ENCODE measurements around the gene TRA2B.
"Not testable (repeated sequence)": the region's sequence is repeated elsewhere in the genome, so short reads cannot be mapped to it uniquely, and the experiment has no call there.

The TRA2B gene

DNA sequence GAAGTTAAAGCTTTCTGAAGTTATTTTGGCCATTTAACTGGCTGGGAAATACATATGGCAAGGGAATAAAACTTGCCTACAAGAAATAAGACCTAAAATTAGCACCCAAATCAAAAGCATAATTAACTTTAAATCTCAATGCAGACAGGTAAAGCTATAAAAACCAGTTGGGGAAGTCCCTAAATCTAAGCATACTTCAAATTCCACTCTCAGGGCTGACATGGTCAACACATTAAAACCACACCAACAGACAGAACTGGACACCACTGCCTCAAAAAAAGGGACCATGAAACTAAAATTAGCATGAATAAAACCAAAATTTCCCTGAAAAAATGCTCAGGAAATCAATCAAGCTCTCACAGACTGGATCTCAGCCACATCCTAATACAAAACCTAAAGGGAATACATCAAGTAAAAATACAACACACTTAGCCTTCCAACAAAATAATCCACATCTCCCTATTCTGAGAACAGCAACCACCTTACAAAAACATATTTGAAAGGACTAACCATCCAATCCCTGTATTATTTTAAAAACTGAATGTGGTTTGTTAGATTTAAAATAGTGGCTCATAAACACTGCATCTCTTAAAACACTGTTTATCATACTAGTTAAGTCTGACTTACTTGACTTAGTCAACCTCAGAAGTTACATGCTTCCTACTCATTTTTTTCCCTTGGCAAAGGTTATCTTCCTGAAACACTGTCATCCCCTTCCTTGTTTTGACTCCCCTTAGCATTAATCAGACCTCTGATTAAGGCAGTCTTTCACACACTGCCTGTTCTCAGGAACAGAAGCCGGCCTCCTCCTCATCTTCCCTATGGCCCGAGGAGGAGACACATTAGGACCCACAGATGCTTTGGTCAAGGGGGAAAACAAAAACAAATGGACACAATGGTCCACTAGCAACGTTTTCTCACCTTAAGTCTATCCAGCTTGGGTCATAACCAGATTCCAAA is 8.3 kb downstream of the TRA2B start:
- no peak for DNase-seq (ENCODE audit: extremely low read depth in 1 of 2, low read depth in 1 of 2)

DNA sequence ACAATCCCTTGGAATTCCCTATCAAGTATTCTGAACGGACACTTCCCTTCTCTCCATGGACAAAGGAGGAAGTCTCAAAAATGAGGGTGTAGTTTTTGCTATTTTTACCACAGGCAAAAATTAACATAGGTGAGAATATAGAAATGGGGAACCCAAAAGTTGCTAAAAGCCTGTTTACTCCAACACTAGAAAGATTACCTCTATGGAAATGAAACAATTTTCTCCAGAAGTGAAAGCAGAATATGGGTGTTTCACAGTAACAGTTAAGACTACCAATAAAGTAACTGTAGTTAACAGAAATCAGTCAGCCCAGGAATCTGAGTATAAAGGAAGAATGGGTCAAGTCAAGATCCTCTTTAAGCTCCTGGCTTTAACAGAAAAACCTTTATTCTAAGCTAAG is 9.3 kb downstream of the TRA2B start:
- no peak for DNase-seq (ENCODE audit: extremely low read depth in 1 of 2, low read depth in 1 of 2)

DNA sequence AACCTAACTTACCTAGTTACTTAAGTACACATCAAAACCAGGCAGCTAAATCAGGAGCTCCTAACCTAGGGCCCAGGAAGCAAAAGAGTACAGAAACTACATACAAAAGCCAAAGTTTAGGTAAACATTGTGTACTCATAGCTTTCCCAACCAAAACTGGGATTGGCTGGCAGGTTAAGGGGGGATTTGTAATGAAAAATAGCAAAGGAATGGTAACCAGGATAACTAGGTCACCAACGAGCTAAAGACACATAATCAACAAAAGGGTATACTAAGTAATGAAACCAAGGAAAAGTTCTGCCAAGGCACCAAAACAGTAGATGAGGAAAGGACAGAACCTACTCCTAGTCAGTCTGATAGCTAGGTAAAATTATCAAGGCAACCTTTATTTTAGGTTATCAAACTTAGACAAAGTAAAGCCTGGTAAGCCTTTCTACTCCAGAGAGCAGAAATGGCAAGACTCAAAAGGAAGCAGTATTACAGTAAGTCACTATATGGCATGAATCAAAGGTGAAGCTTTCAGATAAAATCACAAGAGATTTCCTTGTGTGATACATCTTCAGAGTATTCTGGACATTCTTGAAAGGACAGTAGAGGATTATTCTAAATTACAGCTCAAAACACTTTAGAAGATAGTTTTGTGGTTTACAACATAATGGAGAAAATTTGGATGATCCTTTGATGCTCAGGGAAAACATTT is 10.2 kb downstream of the TRA2B start:
- no peak for DNase-seq (ENCODE audit: extremely low read depth in 1 of 2, low read depth in 1 of 2)

DNA sequence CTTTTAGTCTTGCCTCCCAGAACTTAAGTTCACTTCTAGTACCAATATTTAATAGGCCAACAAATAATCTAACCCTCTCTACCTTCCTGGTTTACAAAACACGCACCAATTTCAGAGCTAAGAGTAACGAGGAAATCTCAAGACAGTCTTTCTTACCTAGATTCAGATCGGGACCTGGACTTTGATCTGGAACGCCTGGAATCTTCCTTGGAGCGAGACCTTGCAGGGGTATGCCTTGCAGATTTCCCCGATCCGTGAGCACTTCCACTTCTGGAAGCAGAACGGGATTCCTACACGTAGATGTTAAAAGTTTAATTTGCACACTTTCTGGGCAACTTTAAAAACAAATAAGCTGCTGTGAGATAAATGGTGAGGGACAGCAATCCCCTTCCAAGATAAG is 11.4 kb downstream of the TRA2B start:
- no peak for DNase-seq (ENCODE audit: extremely low read depth in 1 of 2, low read depth in 1 of 2)

DNA sequence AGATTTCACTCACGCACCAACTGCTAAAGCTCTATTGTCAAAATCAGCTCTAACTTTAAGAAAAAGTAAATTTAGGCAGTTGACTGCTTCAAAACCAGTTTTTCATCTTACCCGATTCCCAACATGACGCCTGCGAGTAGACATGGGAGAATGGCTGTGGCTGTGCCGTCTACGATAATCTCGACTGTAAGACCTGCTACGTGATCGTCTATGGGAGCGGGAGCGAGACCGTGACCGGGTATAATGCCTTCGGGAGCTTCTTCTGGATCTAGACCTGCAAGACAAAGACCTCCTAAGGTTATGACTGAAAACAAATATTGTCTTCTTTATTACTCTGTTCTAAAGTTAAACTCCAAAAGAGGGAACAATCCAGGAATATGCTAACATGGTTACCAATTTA is 12.5 kb downstream of the TRA2B start:
- DNase-seq (ENCODE audit: extremely low read depth in 1 of 2, low read depth in 1 of 2), result no peak

DNA sequence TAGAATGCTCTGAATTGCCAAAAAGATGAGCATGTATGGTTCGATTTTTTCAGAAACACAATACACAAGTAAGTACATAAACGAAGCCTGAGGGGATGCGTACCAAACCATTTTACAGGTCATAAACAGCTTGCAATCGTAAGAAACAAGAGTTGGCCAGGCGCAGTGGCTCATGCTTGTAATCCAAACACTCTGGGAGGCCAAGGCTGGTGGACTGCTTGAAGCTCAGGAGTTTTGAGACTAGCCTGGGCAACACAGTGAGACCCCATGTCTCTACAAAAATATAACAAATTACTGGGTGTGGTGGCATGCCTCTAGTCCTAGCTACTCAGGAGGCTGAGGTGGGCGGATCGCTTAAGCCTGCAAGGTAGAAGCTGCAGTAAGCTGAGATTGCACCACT is 13.4 kb downstream of the TRA2B start:
- DNase-seq (ENCODE audit: extremely low read depth in 1 of 2, low read depth in 1 of 2), result no peak

DNA sequence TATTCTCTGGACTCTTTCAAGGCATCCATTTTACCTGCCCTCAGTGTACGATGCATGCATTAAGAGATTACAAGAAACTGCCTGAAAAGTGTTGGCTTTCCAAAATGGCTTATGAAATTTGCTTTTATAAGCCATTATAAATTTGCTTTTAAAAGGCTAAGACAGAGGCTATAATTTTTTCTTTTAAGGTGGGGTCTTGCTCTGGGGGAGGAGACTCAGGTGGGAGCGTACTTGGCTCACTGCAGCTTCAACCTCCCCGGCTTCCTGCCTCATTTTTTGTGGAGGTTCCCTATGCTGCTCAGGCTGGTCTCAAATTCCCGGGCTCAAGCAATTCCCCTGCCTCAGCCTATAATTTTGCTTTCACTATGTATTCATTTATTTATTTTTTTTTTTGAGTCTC is 17.6 kb downstream of the TRA2B start:
- DNase-seq (ENCODE audit: extremely low read depth in 1 of 2, low read depth in 1 of 2), result no peak

DNA sequence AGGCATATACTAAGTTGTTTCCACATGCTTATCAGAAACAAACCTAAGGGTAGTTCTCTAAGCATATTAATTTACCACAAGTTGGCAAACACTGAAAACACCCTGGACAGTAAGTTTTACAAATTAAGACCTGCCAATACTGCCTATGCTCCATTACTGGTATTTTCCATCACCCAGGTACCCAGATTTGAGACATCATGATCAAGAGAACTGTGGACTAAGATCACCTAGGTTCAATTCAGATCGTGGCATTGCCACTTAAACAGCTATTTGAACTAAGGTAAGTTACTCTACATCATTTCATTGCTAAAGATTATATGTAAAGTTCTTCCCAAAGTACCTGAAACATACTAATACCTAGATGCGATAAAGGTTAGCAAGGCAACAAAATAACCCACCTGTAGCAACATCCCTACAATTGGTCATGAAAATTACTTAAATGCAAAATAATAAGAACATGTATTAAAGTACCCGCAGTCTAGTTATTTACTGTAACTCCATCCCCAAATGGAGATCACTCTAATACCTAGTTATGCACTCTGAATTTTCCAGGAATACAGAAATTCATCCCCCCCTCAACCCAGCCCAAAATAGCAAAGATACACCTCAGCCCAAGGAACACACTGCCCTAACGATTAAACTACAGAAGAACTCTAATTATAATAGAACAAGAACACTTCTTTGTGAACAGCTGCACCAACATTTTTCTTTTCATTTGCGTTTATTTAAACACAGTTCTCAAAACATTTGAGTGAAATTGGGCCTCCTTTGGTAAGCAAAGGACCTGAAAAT is 21.6 kb downstream of the TRA2B start:
- DNase-seq (ENCODE audit: extremely low read depth in 1 of 2, low read depth in 1 of 2), result no peak

DNA sequence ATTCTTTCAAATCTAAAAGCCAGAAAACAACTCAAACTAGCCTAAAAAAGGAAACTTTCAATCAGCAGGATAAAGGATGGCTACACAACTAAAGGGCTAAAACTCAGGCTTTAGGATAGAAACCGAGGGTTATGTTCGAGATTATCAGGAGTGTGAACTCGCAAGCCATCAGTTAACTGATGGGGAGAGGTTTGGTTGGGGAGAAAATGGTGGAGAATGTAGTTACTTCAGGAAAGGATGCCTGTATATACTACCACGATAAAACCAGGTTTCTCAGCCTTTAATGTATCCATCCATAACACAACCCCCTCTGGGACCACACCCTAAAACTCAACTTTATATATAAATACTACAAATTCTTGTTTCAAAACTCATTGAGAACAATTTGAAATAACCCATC is 22.2 kb downstream of the TRA2B start:
- DNase-seq (ENCODE audit: extremely low read depth in 1 of 2, low read depth in 1 of 2), result no peak

DNA sequence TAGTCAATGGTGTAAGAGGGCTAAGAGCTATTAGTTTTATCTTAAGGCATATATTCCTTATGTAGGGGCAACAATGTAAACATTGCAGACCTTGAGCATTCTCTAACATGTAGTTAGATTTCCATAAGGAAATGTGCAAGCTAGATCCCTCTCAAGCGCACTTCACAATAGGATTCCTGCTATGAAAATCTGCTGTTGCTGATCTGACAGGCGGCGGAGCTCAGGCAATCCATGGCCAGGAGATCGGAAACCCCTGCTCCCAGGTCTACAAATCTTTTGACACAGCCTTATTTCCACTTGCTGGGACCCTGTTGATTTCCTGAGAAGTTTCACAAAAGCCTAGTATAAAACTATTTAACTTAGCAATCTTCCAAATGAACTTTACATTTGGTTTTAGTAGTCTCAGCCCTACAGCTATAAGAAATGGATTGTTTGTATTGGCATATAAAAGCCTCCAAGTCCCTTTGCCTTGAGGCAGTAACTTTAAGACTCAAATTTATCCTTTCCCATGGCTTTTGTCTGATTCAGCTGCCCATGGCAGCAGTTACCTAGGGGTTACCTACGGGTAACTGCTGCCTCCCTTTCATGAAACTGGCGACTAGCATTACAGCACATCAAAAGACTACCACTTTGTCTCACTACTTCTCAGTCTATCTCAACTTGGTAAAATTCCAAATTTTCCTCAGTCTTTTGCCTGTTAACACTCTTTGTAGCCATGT is 22.7 kb downstream of the TRA2B start:
- no peak for DNase-seq (ENCODE audit: extremely low read depth in 1 of 2, low read depth in 1 of 2)

DNA sequence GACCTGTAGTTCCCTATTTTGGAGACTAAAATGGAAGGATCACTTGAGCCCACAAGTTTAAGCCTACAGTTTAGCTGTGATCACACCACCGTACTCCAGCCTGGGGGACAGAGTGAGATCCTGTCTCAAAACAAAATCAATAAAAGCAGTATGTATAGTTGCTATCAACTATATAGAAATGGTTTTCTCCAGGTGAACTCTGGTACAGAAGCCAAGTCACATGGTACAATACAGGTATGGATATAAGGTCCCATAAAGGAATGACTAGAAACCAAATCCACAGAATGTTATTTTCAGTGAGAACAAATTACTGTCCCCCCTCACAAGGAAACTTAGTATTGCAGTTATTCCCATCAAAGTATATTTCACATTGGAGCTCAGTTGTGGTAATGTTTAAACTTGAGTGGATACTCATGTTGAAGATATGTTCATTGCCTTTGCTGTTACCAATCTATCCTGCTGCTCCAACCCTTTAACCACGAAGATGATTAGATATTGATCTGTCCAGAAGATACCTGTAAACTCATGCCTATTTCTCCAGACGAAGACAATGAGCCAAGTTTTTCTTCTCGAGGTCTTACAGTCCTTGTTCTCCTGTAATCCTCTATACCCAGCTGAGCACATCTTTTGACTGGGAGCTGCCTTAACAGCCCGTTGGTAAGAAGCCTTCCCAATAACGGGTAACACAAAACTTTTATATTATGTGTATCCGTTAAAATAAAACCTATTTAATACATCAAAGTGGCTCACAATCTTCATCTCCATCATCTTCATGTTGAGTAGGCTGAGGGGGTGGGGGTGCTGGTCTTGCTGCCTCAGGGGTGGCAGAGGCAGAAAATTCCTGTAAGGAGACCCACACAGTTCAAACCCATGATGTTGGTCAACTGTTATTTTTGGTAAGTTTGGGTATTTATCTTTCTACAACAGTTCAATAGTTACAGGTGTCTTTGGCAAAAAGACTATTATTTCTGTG is 24.6 kb downstream of the TRA2B start:
- no peak for DNase-seq (ENCODE audit: extremely low read depth in 1 of 2, low read depth in 1 of 2)

DNA sequence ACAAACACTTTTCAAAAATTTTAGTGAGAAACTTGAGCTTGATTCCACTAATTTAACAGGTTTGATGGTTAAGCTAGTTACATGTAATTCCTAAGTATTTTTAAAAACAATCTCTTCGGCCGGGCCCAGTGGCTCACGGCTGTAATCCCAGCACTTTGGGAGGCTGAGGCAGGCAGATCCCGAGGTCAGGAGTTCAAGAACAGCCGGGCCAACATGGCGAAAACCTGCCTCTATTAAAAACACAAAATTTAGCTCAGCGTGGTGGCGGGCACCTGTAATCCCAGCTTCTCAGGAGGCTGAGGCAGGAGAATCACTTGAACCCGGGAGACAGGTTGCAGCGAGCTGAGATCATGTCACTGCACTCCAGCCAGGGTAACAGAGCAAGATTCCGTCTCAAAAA is 25.3 kb downstream of the TRA2B start:
- DNase-seq (ENCODE audit: extremely low read depth in 1 of 2, low read depth in 1 of 2), result no peak

DNA sequence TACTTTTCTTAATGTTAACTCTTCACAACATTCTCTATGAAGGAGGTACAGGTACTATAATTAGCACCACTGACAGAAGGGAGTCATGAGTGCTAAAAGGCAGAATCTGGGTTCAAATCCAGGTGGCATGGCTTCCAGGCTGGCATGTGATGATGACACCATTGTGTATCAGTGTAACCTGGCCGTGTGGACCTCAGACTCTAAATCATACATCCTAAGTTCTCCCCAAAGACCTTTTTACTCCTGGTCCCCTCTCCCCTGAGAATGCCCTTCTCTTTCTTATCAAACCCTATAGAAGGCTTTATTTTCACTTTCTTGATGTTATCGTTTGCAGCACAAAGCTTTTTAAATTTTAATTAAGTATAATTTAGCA is 26.8 kb downstream of the TRA2B start:
- not testable (repeated sequence) for DNase-seq (ENCODE audit: extremely low read depth in 1 of 2, low read depth in 1 of 2)

DNA sequence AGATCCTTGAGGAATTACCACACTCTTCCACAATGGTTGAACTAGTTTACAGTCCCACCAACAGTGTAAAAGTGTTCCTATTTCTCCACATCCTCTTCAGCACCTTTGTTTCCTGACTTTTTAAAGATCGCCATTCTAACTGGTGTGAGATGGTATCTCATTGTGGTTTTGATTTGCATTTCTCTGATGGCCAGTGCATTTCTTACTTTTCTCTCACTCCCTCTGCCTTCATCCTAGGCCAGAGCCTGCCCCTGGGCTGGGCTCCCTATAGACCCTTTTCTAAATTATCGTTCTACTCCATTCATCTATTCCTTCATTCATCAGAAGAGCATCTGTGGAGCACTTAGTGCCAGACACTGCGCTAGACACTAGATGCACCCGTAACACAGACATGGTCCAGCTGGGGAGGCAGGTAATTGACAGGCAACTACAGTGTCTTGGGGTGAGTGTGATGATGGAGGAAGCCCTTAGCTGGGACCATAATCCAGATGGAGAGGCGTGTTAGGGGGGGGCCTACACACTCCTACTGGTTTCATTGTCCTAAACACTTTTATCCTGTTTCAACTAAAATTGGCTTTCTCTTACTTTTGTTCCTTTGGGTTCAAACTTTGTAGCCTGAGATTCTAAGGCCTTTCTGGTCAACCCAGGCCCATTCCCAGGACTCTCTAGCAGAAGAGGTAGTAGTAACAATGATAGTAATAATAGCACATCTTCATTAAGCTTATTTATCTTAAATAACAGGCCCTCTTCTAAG is 27.3 kb downstream of the TRA2B start:
- not testable (repeated sequence) for DNase-seq (ENCODE audit: extremely low read depth in 1 of 2, low read depth in 1 of 2)

DNA sequence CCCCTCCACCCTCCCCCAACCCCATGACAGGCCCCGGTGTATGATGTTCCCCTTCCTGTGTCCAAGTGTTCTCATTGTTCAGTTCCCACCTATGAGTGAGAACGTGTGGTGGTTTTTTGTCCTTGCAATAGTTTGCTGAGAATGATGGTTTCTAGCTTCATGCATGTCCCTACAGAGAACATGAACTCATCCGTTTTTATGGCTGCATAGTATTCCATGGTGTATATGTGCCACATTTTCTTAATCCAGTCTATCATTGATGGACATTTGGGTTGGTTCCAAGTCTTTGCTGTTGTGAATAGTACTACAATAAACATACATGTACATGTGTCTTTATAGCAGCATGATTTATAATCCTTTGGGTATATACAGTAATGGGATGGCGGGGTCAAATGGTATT is 27.9 kb downstream of the TRA2B start:
- DNase-seq (ENCODE audit: extremely low read depth in 1 of 2, low read depth in 1 of 2), result not testable (repeated sequence)

DNA sequence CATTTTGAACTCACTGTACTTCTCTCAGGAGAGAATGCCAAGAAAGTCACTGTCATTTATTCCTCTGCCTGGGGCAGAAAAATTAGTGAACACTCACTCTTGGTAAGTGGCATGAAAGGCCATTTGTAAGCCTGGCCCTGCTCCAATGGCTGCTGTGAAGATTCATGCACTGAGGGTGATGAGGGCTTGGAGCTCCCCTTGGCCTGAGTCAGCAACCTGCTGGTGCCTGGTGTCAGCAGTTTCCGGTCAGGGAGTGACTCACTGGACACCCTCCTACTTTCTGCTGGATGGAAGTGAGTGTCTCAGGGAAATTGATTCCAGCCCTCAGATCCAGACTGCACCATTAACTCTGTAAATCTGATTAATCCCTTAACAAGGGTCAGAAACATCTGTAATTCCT is 37.6 kb downstream of the TRA2B start:
- no peak for DNase-seq (ENCODE audit: extremely low read depth in 1 of 2, low read depth in 1 of 2)

DNA sequence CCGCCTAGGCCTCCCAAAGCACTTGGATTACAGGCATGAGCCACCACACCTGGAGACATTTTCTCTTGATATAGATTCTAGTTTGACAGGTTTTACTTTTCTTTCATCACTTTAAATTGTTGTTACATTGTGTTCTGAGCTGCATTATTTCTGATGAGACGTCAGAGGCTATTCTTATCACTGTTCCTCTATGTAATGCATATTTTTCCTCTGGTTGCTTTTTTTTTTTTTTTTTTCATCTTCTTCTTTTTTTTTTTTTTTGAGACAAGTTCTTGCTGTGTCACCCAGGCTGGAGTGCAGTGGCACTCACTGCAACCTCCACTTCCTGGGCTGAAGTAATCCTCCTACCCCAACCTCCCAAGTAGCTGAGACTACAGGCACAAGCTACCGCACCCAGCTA is 41.2 kb downstream of the TRA2B start:
- no peak for DNase-seq (ENCODE audit: extremely low read depth in 1 of 2, low read depth in 1 of 2)

DNA sequence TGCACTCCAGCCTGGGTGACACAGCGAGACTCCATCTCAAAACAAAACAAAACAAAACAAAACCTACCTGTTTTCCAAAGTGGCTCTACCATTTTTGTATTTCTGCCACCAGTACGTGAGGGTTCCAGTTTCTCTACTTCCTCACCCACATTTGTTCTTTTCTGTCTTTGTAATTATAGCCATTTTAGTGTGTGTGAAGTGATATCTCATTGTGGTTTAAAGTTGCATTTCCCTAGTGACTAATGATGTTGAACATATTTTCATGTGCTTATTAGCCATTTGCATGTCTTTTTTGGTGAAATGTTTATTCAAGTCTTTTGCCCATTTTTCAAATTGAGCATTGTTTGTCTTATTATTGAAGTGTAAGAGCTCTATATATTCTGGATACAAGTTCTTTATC is 50.7 kb downstream of the TRA2B start:
- no peak for DNase-seq (ENCODE audit: extremely low read depth in 1 of 2, low read depth in 1 of 2)

DNA sequence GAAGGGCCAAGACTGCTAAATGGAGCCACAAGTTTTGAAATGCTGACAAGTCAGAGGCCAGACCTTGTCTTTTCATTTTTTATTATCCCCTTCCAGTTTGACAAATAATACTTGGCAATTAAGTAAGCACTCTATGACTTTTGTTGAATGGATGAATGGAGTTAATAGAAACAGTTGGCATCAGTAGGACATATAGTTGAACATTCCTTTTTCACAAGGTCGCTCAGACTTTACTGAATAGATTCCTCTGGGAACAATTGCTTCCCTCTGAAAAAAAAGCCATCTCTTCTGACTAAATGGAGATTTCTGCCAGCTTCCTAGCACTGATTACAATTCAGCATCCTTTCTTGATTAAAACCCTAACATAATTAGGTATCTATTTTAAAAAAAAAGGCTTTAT is 53.2 kb downstream of the TRA2B start:
- no peak for DNase-seq (ENCODE audit: extremely low read depth in 1 of 2, low read depth in 1 of 2)
